HTERT RPE-1 (cell line): ENCODE measurements around the gene ZNRF3.
"Not testable (repeated sequence)": the region's sequence is repeated elsewhere in the genome, so short reads cannot be mapped to it uniquely, and the experiment has no call there.

Source experiments
- in situ Hi-C: fragments of 300-500 bp; cut with MboI; formaldehyde crosslinking; loops from 4 replicates; pipeline ENCODE4 v1.14.3; 2020; ENCODE audit warnings: low sequenced_read_pairs

Gene ZNRF3

GRCh38 chr22:29079218-29079901 lies 196.0 kb downstream of the ZNRF3 start:
- in situ Hi-C loops = no loop called here

- in situ Hi-C loops = no loop called here
Measured at GRCh38 chr22:29080106-29080975, 197.0 kb downstream of the ZNRF3 start.

- in situ Hi-C loops = no loop called here
Measured at GRCh38 chr22:29081517-29082236, 198.3 kb downstream of the ZNRF3 start.

- in situ Hi-C loops = no loop called here
Measured at GRCh38 chr22:29082826-29083545, 199.6 kb downstream of the ZNRF3 start.

GRCh38 chr22:29083576-29083932 lies 200.2 kb downstream of the ZNRF3 start:
- in situ Hi-C loops = not testable (repeated sequence)

GRCh38 chr22:29083933-29084591 lies 200.7 kb downstream of the ZNRF3 start:
- in situ Hi-C loops = no loop called here

GRCh38 chr22:29087012-29087411 lies 203.6 kb downstream of the ZNRF3 start:
- in situ Hi-C loops = no loop called here

GRCh38 chr22:29088809-29089208 lies 205.4 kb downstream of the ZNRF3 start:
- in situ Hi-C loops = no loop called here

GRCh38 chr22:29089507-29089906 lies 206.1 kb downstream of the ZNRF3 start:
- in situ Hi-C loops = no loop called here

GRCh38 chr22:29090039-29090438 lies 206.7 kb downstream of the ZNRF3 start:
- in situ Hi-C loops = no loop called here

GRCh38 chr22:29092243-29092642 lies 208.9 kb downstream of the ZNRF3 start:
- in situ Hi-C loops = no loop called here

GRCh38 chr22:29093030-29093429 lies 209.7 kb downstream of the ZNRF3 start:
- in situ Hi-C loops = no loop called here

- in situ Hi-C loops = no loop called here
Measured at GRCh38 chr22:29093501-29094300, 210.3 kb downstream of the ZNRF3 start.

- in situ Hi-C loops = no loop called here
Measured at GRCh38 chr22:29095459-29095858, 212.1 kb downstream of the ZNRF3 start.

GRCh38 chr22:29096736-29097669 lies 213.6 kb downstream of the ZNRF3 start:
- in situ Hi-C loops = no loop called here

- in situ Hi-C loops = no loop called here
Measured at GRCh38 chr22:29098296-29098695, 214.9 kb downstream of the ZNRF3 start.

- in situ Hi-C loops = no loop called here
Measured at GRCh38 chr22:29102300-29102699, 218.9 kb downstream of the ZNRF3 start.

GRCh38 chr22:29103121-29103520 lies 219.7 kb downstream of the ZNRF3 start:
- in situ Hi-C loops = no loop called here

GRCh38 chr22:29105468-29105867 lies 222.1 kb downstream of the ZNRF3 start:
- in situ Hi-C loops = no loop called here
